Measurements from ENCODE around the gene ALOX5. TPM values are rescaled to one million over a fixed set of nuclear protein-coding genes. Genes with fewer than 3 reads are reported as not detected.

The ALOX5 gene
- total and polyA plus RNA-seq, 10 of the 15 experiments (the other 5 are each of a cell fraction or from before 2014, with no cell fraction given) = 0.43 to 102 (median 34.2) TPM

DNA sequence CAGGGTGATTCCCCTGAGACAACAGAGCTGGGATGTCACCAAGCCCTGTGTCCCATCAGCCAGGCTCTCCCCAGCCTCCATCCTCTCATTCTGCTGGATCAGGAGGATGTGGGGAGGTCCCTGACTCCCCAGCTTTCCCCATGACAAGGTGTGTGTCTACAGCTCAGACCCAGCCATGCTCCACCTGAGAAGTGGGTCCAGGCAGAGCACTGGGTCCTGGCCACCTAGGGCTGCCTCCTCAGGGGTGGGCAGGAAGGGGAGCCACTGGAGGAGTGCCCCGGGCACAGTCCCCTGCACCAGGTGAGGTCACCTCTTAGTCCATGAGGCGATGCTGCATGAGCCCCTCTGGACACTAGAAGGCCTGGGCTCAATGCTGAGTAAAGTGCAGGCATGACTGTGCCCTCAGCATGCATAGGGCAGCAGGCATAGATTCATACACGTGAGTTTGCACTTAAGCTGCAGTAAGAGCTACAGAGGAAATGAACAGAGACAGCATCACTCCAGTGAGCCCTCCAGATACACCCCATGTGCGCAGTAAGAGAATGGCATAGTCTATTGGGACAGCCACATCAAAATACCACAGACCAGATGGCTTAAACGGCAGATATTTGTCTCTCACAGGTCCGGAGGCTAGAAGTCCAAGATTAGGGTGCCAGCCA is 48.3 kb downstream of the ALOX5 start (continued):
- TF ChIP-seq SREBF1 (IDR thresholded peaks at IDR 0.05; ENCODE audit: low read length) = no peak

DNA sequence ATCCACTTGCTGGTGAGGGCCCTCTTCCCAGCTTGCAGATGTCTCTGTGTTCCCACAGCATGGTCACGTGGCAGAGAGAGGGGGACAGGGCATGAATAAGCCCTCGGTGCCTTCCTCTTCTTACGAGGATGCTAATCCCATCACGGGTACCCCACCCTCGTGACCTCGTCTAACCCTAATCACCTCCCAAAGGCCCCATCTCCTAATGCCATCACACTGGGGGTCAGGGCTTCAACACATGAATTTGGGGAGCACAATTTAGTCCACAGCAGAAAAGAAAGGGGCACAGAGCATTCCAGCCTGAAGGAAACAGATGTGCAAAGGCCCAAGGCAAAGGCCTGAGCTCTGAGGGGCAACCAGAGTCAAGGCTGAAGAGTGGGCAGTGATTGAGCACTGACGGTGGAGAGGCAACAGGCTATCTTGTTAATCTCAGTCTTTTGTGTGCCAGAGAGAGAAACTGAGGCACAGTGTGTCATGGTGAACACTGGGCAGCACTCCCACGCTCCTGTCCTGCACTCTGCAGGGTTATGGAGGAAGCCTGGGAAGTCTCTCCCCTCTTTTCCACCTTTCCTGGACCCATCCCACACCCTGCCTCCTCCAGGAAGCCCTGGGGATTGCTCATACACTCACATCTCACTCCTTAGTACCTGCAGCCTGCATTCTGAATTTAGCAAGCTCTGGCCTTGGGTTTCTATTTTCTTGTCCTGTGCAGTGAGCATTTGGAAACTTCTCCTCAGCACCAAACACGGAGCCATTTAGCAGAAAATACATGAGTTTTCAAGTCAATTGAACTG is 49.0 kb downstream of the ALOX5 start:
- ATAC-seq = no peak
- Histone ChIP-seq H3K27ac (ENCODE audit: control insufficient read depth, insufficient read depth) (no peak overlapping the region), H3K79me2 (ENCODE audit: control insufficient read depth, insufficient read depth, low read length) (peaks cover 12% of the 10 kb centered on the region), H2AFZ (ENCODE audit: control insufficient read depth, low read depth, low read length) (no peak overlapping the region), H3K36me3 (ENCODE audit: control insufficient read depth in 2 of 2, insufficient read depth in 2 of 2, low read length in 1 of 2) (peaks cover 0 to 5% of the 10 kb centered on the region in 2 experiments; a peak in 2 of 4 replicates), H3K27me3 (replicated peaks in 1 of 2; ENCODE audit: control insufficient read depth in 2 of 2, insufficient read depth in 2 of 2, low read length in 1 of 2) (no peaks in the 10 kb centered on the region), H3K9me3 (replicated peaks; ENCODE audit: control insufficient read depth, insufficient read depth, low read length) (no peaks in the 10 kb centered on the region), H3K4me3 (no peak overlapping the region), H4K20me1 (ENCODE audit: control insufficient read depth, insufficient read depth) (no peaks in the 10 kb centered on the region), H3K9ac (ENCODE audit: control insufficient read depth, insufficient read depth, low read length) (no peak overlapping the region), H3K4me1 (ENCODE audit: control insufficient read depth, insufficient read depth, low read length) (peaks cover 31% of the 10 kb centered on the region), H3K4me2 (ENCODE audit: control insufficient read depth, insufficient read depth) (no peak overlapping the region)
- ChIA-PET POLR2A (no interaction called here), SMC1A (ENCODE audit: uncharacterized antibody, unreplicated experiment) (interaction anchor here (0.6 to 6.2 kb wide), 3 partner anchors 8 to 443 kb away, joined by 3 to 56 read pairs (median 9); no protein-coding TSS in a partner anchor), RAD21 (ENCODE audit: unreplicated experiment) (no interaction called here), CTCF (interaction anchor here (0.9 to 1.5 kb wide), 2 partner anchors 11 to 12 kb away, joined by 3 read pairs; no protein-coding TSS in a partner anchor)
- intact Hi-C loops (cut with micrococcal nuclease; ENCODE audit: unreplicated experiment) = no loop called here
- in situ Hi-C loops (cut with MboI) = no loop called here
- WGBS (ENCODE audit: insufficient coverage, insufficient replicate concordance, low lambda C conversion rate, missing lambda C conversion rate) = 91% methylated on average over 9 of the region's 9 CpGs
- FAIRE-seq = no peak
- no peak for DNase-seq (ENCODE audit: low read depth, low spot score)
- TF ChIP-seq STAT3 (IDR thresholded peaks at IDR 0.05; ENCODE audit: low read depth, low read length) (no peak), RAD51 (IDR thresholded peaks at IDR 0.05) (no peak), NR2C2 (IDR thresholded peaks at IDR 0.05; ENCODE audit: borderline replicate concordance, control insufficient read depth, insufficient read length, low read depth) (no peak), IKZF2 (IDR thresholded peaks at IDR 0.05) (no peak), RELA (IDR thresholded peaks at IDR 0.05; ENCODE audit: borderline replicate concordance, partially characterized antibody) (no peak), CHD2 (IDR thresholded peaks at IDR 0.05; ENCODE audit: borderline replicate concordance, low read depth, low read length) (no peak), GATAD2B (conservative IDR thresholded peaks at IDR 0.05; ENCODE audit: low read depth) (no peak), HDAC6 (IDR thresholded peaks at IDR 0.05; ENCODE audit: unreplicated experiment) (no peak), NRF1 (conservative IDR thresholded peaks at IDR 0.05; ENCODE audit: low read depth, low read length) (no peak), ZNF207 (IDR thresholded peaks at IDR 0.05; ENCODE audit: borderline replicate concordance) (no peak), CREM (IDR thresholded peaks at IDR 0.05; ENCODE audit: low read depth) (no peak), SREBF1 (IDR thresholded peaks at IDR 0.05; ENCODE audit: low read length) (no peak)
- TF ChIP-seq, protein P1, sequence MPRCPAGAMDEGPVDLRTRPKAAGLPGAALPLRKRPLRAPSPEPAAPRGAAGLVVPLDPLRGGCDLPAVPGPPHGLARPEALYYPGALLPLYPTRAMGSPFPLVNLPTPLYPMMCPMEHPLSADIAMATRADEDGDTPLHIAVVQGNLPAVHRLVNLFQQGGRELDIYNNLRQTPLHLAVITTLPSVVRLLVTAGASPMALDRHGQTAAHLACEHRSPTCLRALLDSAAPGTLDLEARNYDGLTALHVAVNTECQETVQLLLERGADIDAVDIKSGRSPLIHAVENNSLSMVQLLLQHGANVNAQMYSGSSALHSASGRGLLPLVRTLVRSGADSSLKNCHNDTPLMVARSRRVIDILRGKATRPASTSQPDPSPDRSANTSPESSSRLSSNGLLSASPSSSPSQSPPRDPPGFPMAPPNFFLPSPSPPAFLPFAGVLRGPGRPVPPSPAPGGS (IDR thresholded peaks at IDR 0.05; ENCODE audit: borderline replicate concordance, insufficient read depth, low read depth, low read length, poor library complexity, severe bottlenecking) = no peak
- TF ChIP-seq, protein P2, sequence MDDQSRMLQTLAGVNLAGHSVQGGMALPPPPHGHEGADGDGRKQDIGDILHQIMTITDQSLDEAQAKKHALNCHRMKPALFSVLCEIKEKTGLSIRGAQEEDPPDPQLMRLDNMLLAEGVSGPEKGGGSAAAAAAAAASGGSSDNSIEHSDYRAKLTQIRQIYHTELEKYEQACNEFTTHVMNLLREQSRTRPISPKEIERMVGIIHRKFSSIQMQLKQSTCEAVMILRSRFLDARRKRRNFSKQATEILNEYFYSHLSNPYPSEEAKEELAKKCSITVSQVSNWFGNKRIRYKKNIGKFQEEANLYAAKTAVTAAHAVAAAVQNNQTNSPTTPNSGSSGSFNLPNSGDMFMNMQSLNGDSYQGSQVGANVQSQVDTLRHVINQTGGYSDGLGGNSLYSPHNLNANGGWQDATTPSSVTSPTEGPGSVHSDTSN (IDR thresholded peaks at IDR 0.05; ENCODE audit: insufficient replicate concordance, low read depth, low read length) = no peak
- TF ChIP-seq, protein P3, sequence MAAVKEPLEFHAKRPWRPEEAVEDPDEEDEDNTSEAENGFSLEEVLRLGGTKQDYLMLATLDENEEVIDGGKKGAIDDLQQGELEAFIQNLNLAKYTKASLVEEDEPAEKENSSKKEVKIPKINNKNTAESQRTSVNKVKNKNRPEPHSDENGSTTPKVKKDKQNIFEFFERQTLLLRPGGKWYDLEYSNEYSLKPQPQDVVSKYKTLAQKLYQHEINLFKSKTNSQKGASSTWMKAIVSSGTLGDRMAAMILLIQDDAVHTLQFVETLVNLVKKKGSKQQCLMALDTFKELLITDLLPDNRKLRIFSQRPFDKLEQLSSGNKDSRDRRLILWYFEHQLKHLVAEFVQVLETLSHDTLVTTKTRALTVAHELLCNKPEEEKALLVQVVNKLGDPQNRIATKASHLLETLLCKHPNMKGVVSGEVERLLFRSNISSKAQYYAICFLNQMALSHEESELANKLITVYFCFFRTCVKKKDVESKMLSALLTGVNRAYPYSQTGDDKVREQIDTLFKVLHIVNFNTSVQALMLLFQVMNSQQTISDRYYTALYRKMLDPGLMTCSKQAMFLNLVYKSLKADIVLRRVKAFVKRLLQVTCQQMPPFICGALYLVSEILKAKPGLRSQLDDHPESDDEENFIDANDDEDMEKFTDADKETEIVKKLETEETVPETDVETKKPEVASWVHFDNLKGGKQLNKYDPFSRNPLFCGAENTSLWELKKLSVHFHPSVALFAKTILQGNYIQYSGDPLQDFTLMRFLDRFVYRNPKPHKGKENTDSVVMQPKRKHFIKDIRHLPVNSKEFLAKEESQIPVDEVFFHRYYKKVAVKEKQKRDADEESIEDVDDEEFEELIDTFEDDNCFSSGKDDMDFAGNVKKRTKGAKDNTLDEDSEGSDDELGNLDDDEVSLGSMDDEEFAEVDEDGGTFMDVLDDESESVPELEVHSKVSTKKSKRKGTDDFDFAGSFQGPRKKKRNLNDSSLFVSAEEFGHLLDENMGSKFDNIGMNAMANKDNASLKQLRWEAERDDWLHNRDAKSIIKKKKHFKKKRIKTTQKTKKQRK (IDR thresholded peaks at IDR 0.05; ENCODE audit: low read depth, low read length) = no peak
- no TSS peak for BruUV-seq (replicated peaks)
